ENCODE results near the gene MSH5. TPM values are rescaled to one million over a fixed set of nuclear protein-coding genes. Genes with fewer than 3 reads are reported as not detected.

MSH5 gene
- total and polyA plus RNA-seq, 2 of the 13 experiments (the other 11 are each of a cell fraction or from before 2014, with no cell fraction given): 10.2 to 38.7 TPM

- DNase-seq (ENCODE audit: low spot score) (no peak), ATAC-seq (no peak), FAIRE-seq (no peak)
- H3K27me3 ChIP-seq (ENCODE audit: control insufficient read depth in 1 of 2, insufficient read depth in 2 of 2, low read length in 2 of 2): no peaks in the 10 kb centered on the region; a peak in 1 of 5 replicates
- H3K79me2 ChIP-seq (ENCODE audit: insufficient read depth, low read length): peaks cover 40% of the 10 kb centered on the region
- H4K20me1 ChIP-seq (ENCODE audit: insufficient read depth, low read length): peaks cover 33% of the 10 kb centered on the region; the same call in 1 of the 2 replicates
- peaks cover 62% of the 10 kb centered on the region for H3K4me1 ChIP-seq (ENCODE audit: insufficient read depth, low read length)
- H3K9me3 ChIP-seq (ENCODE audit: low read length): no peaks in the 10 kb centered on the region
- H2AFZ ChIP-seq (ENCODE audit: low read length): no peak overlapping the region
- intact Hi-C loops (cut with micrococcal nuclease; ENCODE audit: unreplicated experiment) (no loop called here), in situ Hi-C loops (cut with HindIII; ENCODE audit: extremely low pct_ligation_motif_present, low pct_unique_long_range_greater_than_20kb) (loop anchor here (5.0 kb wide), 1 partner anchor 35 kb away; no protein-coding TSS in a partner anchor)
- no peak overlapping the region for H3K27ac ChIP-seq (ENCODE audit: extremely low read length, insufficient read depth, low read length)
- no TSS peak for BruUV-seq (replicated peaks)
- TF ChIP-seq GLMP (CRISPR knock-in tag; IDR thresholded peaks at IDR 0.05; ENCODE audit: borderline replicate concordance) (no peak), ZNF124 (CRISPR knock-in tag; IDR thresholded peaks at IDR 0.05) (no peak), SAP130 (CRISPR knock-in tag; IDR thresholded peaks at IDR 0.05; ENCODE audit: low read depth) (0 out of 2 replicates have a peak, but pooled peaks have one; percentile 15), ZNF629 (CRISPR knock-in tag; conservative IDR thresholded peaks at IDR 0.05) (no peak), ARNT2 (CRISPR knock-in tag; IDR thresholded peaks at IDR 0.05; ENCODE audit: low read depth) (no peak), ZFP37 (CRISPR knock-in tag; IDR thresholded peaks at IDR 0.05; ENCODE audit: borderline replicate concordance) (no peak), HMGXB3 (CRISPR knock-in tag; IDR thresholded peaks at IDR 0.05; ENCODE audit: borderline replicate concordance) (no peak), POLR2G (IDR thresholded peaks at IDR 0.05; ENCODE audit: low read depth, low read length) (peak; percentile 54; the same call in 1 of the 2 replicates), GTF3A (CRISPR knock-in tag; conservative IDR thresholded peaks at IDR 0.05) (no peak)
- no peak overlapping the region for H3K4me2 ChIP-seq (ENCODE audit: low read depth, low read length)
- ChIA-PET POLR2A (interaction anchor here (1.0 to 11.3 kb wide), 6 partner anchors 7 to 131 kb away, joined by 3 to 279 read pairs (median 18); partner anchors contain the start of genes CLIC1, HSPA1B, MSH5 and NEU1), CTCF (ENCODE audit: low intra/inter-chr PET ratio, low total read pairs) (no interaction called here)
- WGBS (ENCODE audit: low lambda C conversion rate): 92% methylated on average over 3 of the region's 3 CpGs
- no peak overlapping the region for H3K4me3 ChIP-seq (replicated peaks in 1 of 3; ENCODE audit: insufficient read depth in 1 of 3, low read depth in 2 of 3, low read length in 3 of 3)
- H3K9ac ChIP-seq (ENCODE audit: insufficient read depth, low read depth, low read length): no peak overlapping the region
- H3K36me3 ChIP-seq (replicated peaks in 1 of 2; ENCODE audit: control insufficient read depth in 1 of 2, insufficient read depth in 2 of 2, low read length in 2 of 2): peaks cover 24 to 42% of the 10 kb centered on the region in 2 experiments
Measured at GRCh38 chr6:31732029-31732428, 7.8 kb upstream of the MSH5 start.

Measured in HepG2 (cell line).